Renal cortex interstitium (tissue), 11 donors: ENCODE results near the gene CD37. TPM values are rescaled to one million over a fixed set of nuclear protein-coding genes. Genes with fewer than 3 reads are reported as not detected.
"Not testable (repeated sequence)": the region's sequence is repeated elsewhere in the genome, so short reads cannot be mapped to it uniquely, and the experiment has no call there.

Source experiments
- DNase-seq, 11 donors: peaks; one replicate each; pipeline ENCODE4 v3.0.0-alpha.2; 2013; ENCODE audit warnings: low read depth in 9 of 11, low spot score in 4 of 11; ENCODE audit errors: extremely low read depth in 1 of 11
- polyA plus RNA-seq, 3 donors: library from polyadenylated mRNA; unstranded; fragments of 120-200 nt; gene quantifications; one replicate each; pipeline ENCODE4 v1.2.1, GENCODE V29; 2013; ENCODE audit not compliant: insufficient read length in 3 of 3

The CD37 gene
- polyA plus RNA-seq, 3 donors: 34.0 to 49.0 (median 34.6) TPM

- peak; percentile 92 to 99 (median 96) for DNase-seq
Measured at GRCh38 chr19:49363268-49364082, 28.3 kb downstream of the CD37 start, which contains the start of gene DKKL1. Gene DKKL1 (plus strand): TSS chr19:49363877. CDS start chr19:49363999, 122 bp downstream.

- no peak for DNase-seq
Measured at GRCh38 chr19:49364083-49364737, 29.0 kb downstream of the CD37 start.

- no peak for DNase-seq
Measured at GRCh38 chr19:49366110-49366509, 30.9 kb downstream of the CD37 start.

- DNase-seq: no peak
Measured at GRCh38 chr19:49368711-49369358, 33.6 kb downstream of the CD37 start.

- no peak for DNase-seq
Measured at GRCh38 chr19:49371184-49371583, 36.0 kb downstream of the CD37 start.

GRCh38 chr19:49373174-49373573 lies 38.0 kb downstream of the CD37 start:
- DNase-seq: not testable (repeated sequence)

GRCh38 chr19:49374665-49375434 lies 39.6 kb downstream of the CD37 start:
- no peak for DNase-seq

GRCh38 chr19:49378512-49378911 lies 43.3 kb downstream of the CD37 start:
- DNase-seq: no peak

- DNase-seq: no peak
Measured at GRCh38 chr19:49380391-49380790, 45.2 kb downstream of the CD37 start.

GRCh38 chr19:49382639-49383038 lies 47.4 kb downstream of the CD37 start:
- no peak for DNase-seq

GRCh38 chr19:49383599-49383998 lies 48.4 kb downstream of the CD37 start:
- DNase-seq: no peak

GRCh38 chr19:49387936-49388372 lies 52.7 kb downstream of the CD37 start, which contains the start of gene KASH5:
Gene KASH5 (plus strand): TSS chr19:49388249. CDS start chr19:49390884, 2,635 bp downstream.
- DNase-seq: peak in 3 of 11 donors; percentile 18 to 26 (median 18)

- no peak for DNase-seq
Measured at GRCh38 chr19:49389406-49389805, 54.2 kb downstream of the CD37 start.

Other genes starting within 250 kb of the CD37 start
- 100 to 1,000 TPM; 299 to 461 (median 336) TPM for gene SNRNP70, start 250.0 kb upstream of the CD37 start, polyA plus RNA-seq
- gene LIN7B, start 221.0 kb upstream of the CD37 start, polyA plus RNA-seq: 1 to 10 TPM; 6.8 to 8.7 (median 8.4) TPM
- gene C19orf73, start 216.3 kb upstream of the CD37 start, polyA plus RNA-seq: under 1 TPM; 0.62 to 0.99 (median 0.97) TPM
- 1 to 10 TPM; 4.7 to 8.4 (median 6.1) TPM for gene PPFIA3, start 215.9 kb upstream of the CD37 start, polyA plus RNA-seq
- 10 to 100 TPM; 29.2 to 38.1 (median 36.2) TPM for gene HRC, start 180.0 kb upstream of the CD37 start, polyA plus RNA-seq
- gene TRPM4, start 177.6 kb upstream of the CD37 start, polyA plus RNA-seq: 10 to 100 TPM; 29.3 to 51.3 (median 32.8) TPM
- gene SLC6A16, start 10.2 kb upstream of the CD37 start, polyA plus RNA-seq: 1 to 10 TPM; 2.5 to 5.3 (median 3.1) TPM
- gene TEAD2, start 27.0 kb downstream of the CD37 start, polyA plus RNA-seq: 100 to 1,000 TPM in 1 of 3 donors, 10 to 100 TPM in 2; 88.2 to 114 (median 93.0) TPM
- 1 to 10 TPM; 4.0 to 6.4 (median 5.1) TPM for gene DKKL1, start 28.5 kb downstream of the CD37 start, polyA plus RNA-seq
- gene KASH5, start 52.8 kb downstream of the CD37 start, polyA plus RNA-seq: under 1 TPM; 0.14 to 0.57 (median 0.45) TPM
- not detected for gene PTH2, start 88.0 kb downstream of the CD37 start, polyA plus RNA-seq
- gene GFY, start 90.0 kb downstream of the CD37 start, polyA plus RNA-seq: not detected
- under 1 TPM; 0.19 to 0.47 (median 0.33) TPM for gene SLC17A7, start 106.1 kb downstream of the CD37 start, polyA plus RNA-seq
- gene PIH1D1, start 116.4 kb downstream of the CD37 start, polyA plus RNA-seq: 100 to 1,000 TPM in 1 of 3 donors, 10 to 100 TPM in 2; 85.0 to 102 (median 91.3) TPM
- gene ALDH16A1, start 117.8 kb downstream of the CD37 start, polyA plus RNA-seq: 10 to 100 TPM; 14.4 to 27.7 (median 26.4) TPM
- gene FLT3LG, start 138.8 kb downstream of the CD37 start, polyA plus RNA-seq: 1 to 10 TPM; 2.5 to 4.4 (median 3.2) TPM
- 1,000 to 10,000 TPM; 2,269 to 2,915 (median 2,804) TPM for gene RPL13A, start 152.2 kb downstream of the CD37 start, polyA plus RNA-seq
- 1,000 to 10,000 TPM; 2,058 to 2,977 (median 2,724) TPM for gene RPS11, start 161.0 kb downstream of the CD37 start, polyA plus RNA-seq
- 100 to 1,000 TPM; 225 to 312 (median 227) TPM for gene FCGRT, start 177.3 kb downstream of the CD37 start, polyA plus RNA-seq
- gene RCN3, start 192.6 kb downstream of the CD37 start, polyA plus RNA-seq: 10 to 100 TPM; 13.1 to 24.6 (median 23.3) TPM
- 10 to 100 TPM; 61.9 to 75.9 (median 67.5) TPM for gene NOSIP, start 245.2 kb downstream of the CD37 start, polyA plus RNA-seq
- 1 to 10 TPM; 5.8 to 6.8 (median 5.9) TPM for gene PRRG2, start 245.9 kb downstream of the CD37 start, polyA plus RNA-seq